Neuron (in vitro differentiated cells): ENCODE results near the gene LHPP.

Experiments
- H2AFZ ChIP-seq: one replicate; pipeline ENCODE4 v1.6.1; 2013; ENCODE audit warnings: low read depth, mild to moderate bottlenecking, inconsistent platforms, low read length, moderate library complexity
- H3K27me3 ChIP-seq: one replicate; pipeline ENCODE4 v1.6.1; 2013; ENCODE audit warnings: low read length; ENCODE audit not compliant: insufficient read depth
- H3K36me3 ChIP-seq: one replicate; pipeline ENCODE4 v1.6.1; 2013; ENCODE audit warnings: low read length; ENCODE audit not compliant: insufficient read depth
- H3K4me1 ChIP-seq: one replicate; pipeline ENCODE4 v1.6.1; 2013; ENCODE audit warnings: low read length; ENCODE audit not compliant: insufficient read depth
- H3K4me3 ChIP-seq: 2 replicates; pipeline ENCODE4 v1.5.1; 2013; ENCODE audit warnings: mild to moderate bottlenecking, low read length, moderate library complexity
- H3K9me3 ChIP-seq: one replicate; pipeline ENCODE4 v1.6.1; 2013; ENCODE audit warnings: low read length

The LHPP gene

GRCh38 chr10:124639646-124640045, 178.0 kb downstream of the LHPP start:
- no peaks in the 10 kb centered on the region for H3K9me3 ChIP-seq
- H3K27me3 ChIP-seq: no peaks in the 10 kb centered on the region
- no peak overlapping the region for H3K4me3 ChIP-seq
- H3K36me3 ChIP-seq: no peaks in the 10 kb centered on the region
- no peak overlapping the region for H2AFZ ChIP-seq
- H3K4me1 ChIP-seq: peaks cover 32% of the 10 kb centered on the region

GRCh38 chr10:124640056-124640455, 178.4 kb downstream of the LHPP start:
- Histone ChIP-seq H2AFZ (no peak overlapping the region), H3K36me3 (no peaks in the 10 kb centered on the region), H3K4me3 (no peak overlapping the region), H3K9me3 (no peaks in the 10 kb centered on the region), H3K4me1 (peaks cover 32% of the 10 kb centered on the region), H3K27me3 (no peaks in the 10 kb centered on the region)

GRCh38 chr10:124640538-124641231, 179.1 kb downstream of the LHPP start:
- H2AFZ ChIP-seq: no peak overlapping the region
- no peaks in the 10 kb centered on the region for H3K27me3 ChIP-seq
- H3K36me3 ChIP-seq: no peaks in the 10 kb centered on the region
- H3K9me3 ChIP-seq: no peaks in the 10 kb centered on the region
- H3K4me3 ChIP-seq: no peak overlapping the region
- H3K4me1 ChIP-seq: peaks cover 32% of the 10 kb centered on the region

GRCh38 chr10:124641282-124642087, 179.9 kb downstream of the LHPP start:
- Histone ChIP-seq H3K9me3 (no peaks in the 10 kb centered on the region), H3K27me3 (no peaks in the 10 kb centered on the region), H3K36me3 (no peaks in the 10 kb centered on the region), H2AFZ (no peak overlapping the region), H3K4me3 (no peak overlapping the region), H3K4me1 (peaks cover 32% of the 10 kb centered on the region)

GRCh38 chr10:124642088-124642710, 180.6 kb downstream of the LHPP start:
- no peaks in the 10 kb centered on the region for H3K36me3 ChIP-seq
- no peak overlapping the region for H3K4me3 ChIP-seq
- H3K27me3 ChIP-seq: no peaks in the 10 kb centered on the region
- peaks cover 32% of the 10 kb centered on the region for H3K4me1 ChIP-seq
- no peak overlapping the region for H2AFZ ChIP-seq
- H3K9me3 ChIP-seq: no peaks in the 10 kb centered on the region

GRCh38 chr10:124643330-124644009, 181.8 kb downstream of the LHPP start:
- no peak overlapping the region for H2AFZ ChIP-seq
- H3K4me1 ChIP-seq: peaks cover 32% of the 10 kb centered on the region
- no peaks in the 10 kb centered on the region for H3K36me3 ChIP-seq
- no peaks in the 10 kb centered on the region for H3K27me3 ChIP-seq
- no peaks in the 10 kb centered on the region for H3K9me3 ChIP-seq
- H3K4me3 ChIP-seq: no peak overlapping the region

- H3K27me3 ChIP-seq: no peaks in the 10 kb centered on the region
- no peaks in the 10 kb centered on the region for H3K9me3 ChIP-seq
- no peak overlapping the region for H3K4me3 ChIP-seq
- H3K4me1 ChIP-seq: peaks cover 32% of the 10 kb centered on the region
- H3K36me3 ChIP-seq: no peaks in the 10 kb centered on the region
- no peak overlapping the region for H2AFZ ChIP-seq
Observed at GRCh38 chr10:124644236-124644635, 182.6 kb downstream of the LHPP start.

- no peaks in the 10 kb centered on the region for H3K9me3 ChIP-seq
- no peaks in the 10 kb centered on the region for H3K27me3 ChIP-seq
- H3K4me3 ChIP-seq: no peak overlapping the region
- H2AFZ ChIP-seq: no peak overlapping the region
- H3K36me3 ChIP-seq: no peaks in the 10 kb centered on the region
- peaks cover 32% of the 10 kb centered on the region for H3K4me1 ChIP-seq
Observed at GRCh38 chr10:124644771-124645415, 183.3 kb downstream of the LHPP start.

GRCh38 chr10:124645467-124646095, 184.0 kb downstream of the LHPP start:
- no peaks in the 10 kb centered on the region for H3K9me3 ChIP-seq
- H3K36me3 ChIP-seq: no peaks in the 10 kb centered on the region
- peaks cover 28% of the 10 kb centered on the region for H3K4me1 ChIP-seq
- no peak overlapping the region for H3K4me3 ChIP-seq
- no peaks in the 10 kb centered on the region for H3K27me3 ChIP-seq
- no peak overlapping the region for H2AFZ ChIP-seq

GRCh38 chr10:124646483-124647352, 185.1 kb downstream of the LHPP start:
- H3K4me1 ChIP-seq: peaks cover 29% of the 10 kb centered on the region

GRCh38 chr10:124647421-124648130, 186.0 kb downstream of the LHPP start:
- peaks cover 29% of the 10 kb centered on the region for H3K4me1 ChIP-seq
- no peaks in the 10 kb centered on the region for H3K36me3 ChIP-seq
- no peaks in the 10 kb centered on the region for H3K27me3 ChIP-seq
- H3K4me3 ChIP-seq: no peak overlapping the region
- no peaks in the 10 kb centered on the region for H3K9me3 ChIP-seq
- no peak overlapping the region for H2AFZ ChIP-seq

More at GRCh38 chr10:124646483-124647352, 185.1 kb downstream of the LHPP start:
- no peaks in the 10 kb centered on the region for H3K27me3 ChIP-seq
- no peak overlapping the region for H2AFZ ChIP-seq
- H3K4me3 ChIP-seq: no peak overlapping the region
- H3K9me3 ChIP-seq: no peaks in the 10 kb centered on the region
- H3K36me3 ChIP-seq: no peaks in the 10 kb centered on the region
